PC-9 (cell line): ENCODE data around the gene NAT16.

Experiments
- EZH2 ChIP-seq: fragments of 200-600 bp; sonication (generic); IDR thresholded peaks from 2 replicates; pipeline ENCODE4 v1.8.0; 2017; ENCODE audit warnings: antibody characterized with exemption, low read depth
- TF ChIP-seq, protein P1 (sequence below): fragments of 200-600 bp; sonication (generic); conservative IDR thresholded peaks from 2 replicates; pipeline ENCODE4 v1.6.1; 2017; ENCODE audit warnings: mixed run types, antibody characterized with exemption, mild to moderate bottlenecking, moderate library complexity

GRCh38 chr7:101151908-101152651 is 28.0 kb downstream of the NAT16 start:
- TF ChIP-seq, protein P1, sequence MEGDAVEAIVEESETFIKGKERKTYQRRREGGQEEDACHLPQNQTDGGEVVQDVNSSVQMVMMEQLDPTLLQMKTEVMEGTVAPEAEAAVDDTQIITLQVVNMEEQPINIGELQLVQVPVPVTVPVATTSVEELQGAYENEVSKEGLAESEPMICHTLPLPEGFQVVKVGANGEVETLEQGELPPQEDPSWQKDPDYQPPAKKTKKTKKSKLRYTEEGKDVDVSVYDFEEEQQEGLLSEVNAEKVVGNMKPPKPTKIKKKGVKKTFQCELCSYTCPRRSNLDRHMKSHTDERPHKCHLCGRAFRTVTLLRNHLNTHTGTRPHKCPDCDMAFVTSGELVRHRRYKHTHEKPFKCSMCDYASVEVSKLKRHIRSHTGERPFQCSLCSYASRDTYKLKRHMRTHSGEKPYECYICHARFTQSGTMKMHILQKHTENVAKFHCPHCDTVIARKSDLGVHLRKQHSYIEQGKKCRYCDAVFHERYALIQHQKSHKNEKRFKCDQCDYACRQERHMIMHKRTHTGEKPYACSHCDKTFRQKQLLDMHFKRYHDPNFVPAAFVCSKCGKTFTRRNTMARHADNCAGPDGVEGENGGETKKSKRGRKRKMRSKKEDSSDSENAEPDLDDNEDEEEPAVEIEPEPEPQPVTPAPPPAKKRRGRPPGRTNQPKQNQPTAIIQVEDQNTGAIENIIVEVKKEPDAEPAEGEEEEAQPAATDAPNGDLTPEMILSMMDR, result no peak
- TF ChIP-seq EZH2, result no peak
